Activated B cell treated with CpG ODN at 0.5 μM for 24 hours (primary cell): ENCODE data around the gene ABCB8. TPM values are rescaled to one million over a fixed set of nuclear protein-coding genes. Genes with fewer than 3 reads are reported as not detected.
"Not testable (repeated sequence)": the region's sequence is repeated elsewhere in the genome, so short reads cannot be mapped to it uniquely, and the experiment has no call there.

ENCODE experiments used
- ATAC-seq: fragments of 200-7000 bp; cut with Tn5 transposase; one replicate; pipeline ENCODE4 v1.10.0; 2021; ENCODE audit warnings: low read depth, mild to moderate bottlenecking, moderate library complexity
- CTCF ChIA-PET: fragments of 350-600 bp; sonication (Branson Sonifier 250); formaldehyde crosslinking; loops from one replicate; lab custom pipeline; 2021; ENCODE audit warnings: antibody characterized with exemption; lab: Charles Lee
- POLR2A ChIA-PET: fragments of 350-600 bp; sonication (Branson Sonifier 250); formaldehyde crosslinking; loops from one replicate; lab custom pipeline; 2021; ENCODE audit warnings: antibody characterized with exemption; lab: Charles Lee
- DNase-seq: peaks from one replicate; pipeline ENCODE4 v3.0.0; 2022
- H3K27ac Mint-ChIP-seq: one replicate; pipeline ENCODE4 v1.8.0; 2020; ENCODE audit warnings: mixed read lengths
- H3K27me3 Mint-ChIP-seq: one replicate; pipeline ENCODE4 v1.8.0; 2021; ENCODE audit warnings: mixed read lengths
- H3K36me3 Mint-ChIP-seq: one replicate; pipeline ENCODE4 v1.8.0; 2021; ENCODE audit warnings: low read depth, mixed read lengths
- H3K4me1 Mint-ChIP-seq: one replicate; pipeline ENCODE4 v1.8.0; 2021; ENCODE audit warnings: mixed read lengths
- H3K4me3 Mint-ChIP-seq: one replicate; pipeline ENCODE4 v1.8.0; 2020; ENCODE audit warnings: mild to moderate bottlenecking, mixed read lengths
- H3K9me3 Mint-ChIP-seq: one replicate; pipeline ENCODE4 v1.8.0; 2020; ENCODE audit warnings: mixed read lengths
- CTCF ChIP-seq: fragments of 200-600 bp; IDR thresholded peaks from one replicate; pipeline ENCODE4 v1.8.0; 2022; ENCODE audit warnings: antibody characterized with exemption, mild to moderate bottlenecking
- intact Hi-C: fragments of 100-400 bp; cut with micrococcal nuclease; formaldehyde crosslinking; loops from one replicate; pipeline ENCODE4 v1.15.1; 2024
- total RNA-seq: library from RNA; stranded (reverse); gene quantifications from 2 replicates; pipeline ENCODE4 v1.2.3, GENCODE V29; 2022

Gene ABCB8
- total RNA-seq, 1 donor from 2014 or later: 46.5 TPM

DNA sequence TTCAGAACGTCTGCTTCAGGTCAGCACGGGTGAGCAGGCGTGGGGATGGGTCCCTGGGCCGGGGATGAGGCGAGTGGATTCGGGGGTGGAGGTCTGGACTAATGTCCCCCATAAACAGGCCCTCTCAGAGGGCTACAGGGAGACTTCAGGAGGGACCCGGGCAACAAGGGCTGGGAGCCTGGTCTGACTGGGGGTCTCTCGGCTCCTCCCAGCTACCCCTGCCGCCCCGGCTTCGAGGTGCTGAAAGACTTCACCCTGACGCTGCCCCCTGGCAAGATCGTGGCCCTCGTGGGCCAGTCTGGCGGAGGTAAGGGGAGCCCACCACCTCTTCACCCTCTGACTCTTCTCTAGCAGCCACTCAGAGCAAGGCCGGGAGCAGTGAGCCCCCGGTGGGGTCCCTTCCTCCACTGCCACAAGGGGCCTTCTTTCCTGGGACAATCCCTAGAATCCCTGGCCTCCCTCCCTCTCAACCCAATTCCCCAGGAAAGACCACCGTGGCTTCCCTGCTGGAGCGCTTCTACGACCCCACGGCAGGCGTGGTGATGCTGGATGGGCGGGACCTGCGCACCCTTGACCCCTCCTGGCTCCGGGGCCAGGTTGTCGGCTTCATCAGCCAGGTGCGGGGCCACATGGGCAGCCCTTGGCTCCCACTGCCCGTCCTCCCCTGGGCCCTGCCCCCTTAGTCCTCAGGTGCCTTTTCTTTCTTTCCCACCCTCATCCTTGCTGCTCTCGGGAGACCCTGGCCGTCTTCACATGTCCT lies 12.5 kb downstream of the ABCB8 start:
- peaks cover 6% of the 10 kb centered on the region for H3K4me1 Mint-ChIP-seq
- H3K27me3 Mint-ChIP-seq: no peaks in the 10 kb centered on the region
- no peak for ATAC-seq
- H3K9me3 Mint-ChIP-seq: no peaks in the 10 kb centered on the region
- H3K27ac Mint-ChIP-seq: no peak overlapping the region
- ChIA-PET CTCF (no interaction called here), POLR2A (no interaction called here)
- H3K4me3 Mint-ChIP-seq: no peak overlapping the region
- no peak for DNase-seq
- TF ChIP-seq CTCF: no peak
- intact Hi-C loops: no loop called here
- peaks cover 23% of the 10 kb centered on the region for H3K36me3 Mint-ChIP-seq

DNA sequence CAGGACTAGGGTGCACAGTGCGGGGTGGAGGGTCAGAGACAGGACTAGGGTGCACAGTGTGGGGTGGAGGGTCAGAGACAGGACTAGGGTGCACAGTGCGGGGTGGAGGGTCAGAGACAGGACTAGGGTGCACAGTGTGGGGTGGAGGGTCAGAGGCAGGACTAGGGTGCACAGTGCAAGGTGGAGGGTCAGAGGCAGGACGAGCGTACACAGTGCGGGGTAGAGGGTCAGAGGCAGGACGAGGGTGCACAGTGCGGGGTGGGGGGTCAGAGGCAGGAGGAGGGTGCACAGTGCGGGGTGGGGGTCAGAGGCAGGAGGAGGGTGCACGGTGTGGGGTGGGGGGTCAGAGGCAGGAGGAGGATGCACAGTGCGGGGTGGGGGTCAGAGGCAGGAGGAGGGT lies 15.2 kb downstream of the ABCB8 start:
- peaks cover 15% of the 10 kb centered on the region for H3K36me3 Mint-ChIP-seq
- H3K27me3 Mint-ChIP-seq, H3K9me3 Mint-ChIP-seq, H3K4me3 Mint-ChIP-seq, POLR2A ChIA-PET, H3K27ac Mint-ChIP-seq, H3K4me1 Mint-ChIP-seq, ATAC-seq, DNase-seq, CTCF ChIA-PET, intact Hi-C loops: not testable (repeated sequence)

DNA sequence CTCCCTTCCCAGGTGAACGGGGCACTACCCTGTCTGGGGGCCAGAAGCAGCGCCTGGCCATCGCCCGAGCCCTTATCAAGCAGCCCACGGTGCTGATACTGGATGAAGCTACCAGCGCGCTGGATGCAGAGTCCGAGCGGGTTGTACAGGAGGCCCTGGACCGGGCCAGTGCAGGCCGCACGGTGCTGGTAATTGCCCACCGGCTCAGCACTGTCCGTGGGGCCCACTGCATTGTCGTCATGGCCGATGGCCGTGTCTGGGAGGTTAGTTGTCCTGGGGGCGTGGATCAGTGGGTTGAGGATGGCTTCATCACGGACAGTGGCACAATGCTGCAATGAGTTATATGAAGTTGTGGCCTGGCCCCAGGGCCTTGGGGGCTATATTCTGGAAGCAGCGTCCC lies 15.7 kb downstream of the ABCB8 start:
- Mint-ChIP-seq H3K27ac (no peak overlapping the region), H3K36me3 (peaks cover 15% of the 10 kb centered on the region), H3K4me1 (peaks cover 6% of the 10 kb centered on the region), H3K27me3 (no peaks in the 10 kb centered on the region), H3K9me3 (no peaks in the 10 kb centered on the region), H3K4me3 (no peak overlapping the region)
- no peak for TF ChIP-seq CTCF
- CTCF ChIA-PET: no interaction called here
- POLR2A ChIA-PET: no interaction called here
- no peak for ATAC-seq
- DNase-seq: no peak
- intact Hi-C loops: no loop called here

- intact Hi-C loops: no loop called here
- no peak for ATAC-seq
- CTCF ChIA-PET: no interaction called here
- Mint-ChIP-seq H3K4me3 (no peak overlapping the region), H3K27ac (no peak overlapping the region), H3K4me1 (no peaks in the 10 kb centered on the region), H3K27me3 (peaks cover under 1% of the 10 kb centered on the region), H3K36me3 (peaks cover 15% of the 10 kb centered on the region), H3K9me3 (no peaks in the 10 kb centered on the region)
- no peak for TF ChIP-seq CTCF
- DNase-seq: no peak
- POLR2A ChIA-PET: no interaction called here
Observed at GRCh38 chr7:151045262-151045661, 17.0 kb downstream of the ABCB8 start.

DNA sequence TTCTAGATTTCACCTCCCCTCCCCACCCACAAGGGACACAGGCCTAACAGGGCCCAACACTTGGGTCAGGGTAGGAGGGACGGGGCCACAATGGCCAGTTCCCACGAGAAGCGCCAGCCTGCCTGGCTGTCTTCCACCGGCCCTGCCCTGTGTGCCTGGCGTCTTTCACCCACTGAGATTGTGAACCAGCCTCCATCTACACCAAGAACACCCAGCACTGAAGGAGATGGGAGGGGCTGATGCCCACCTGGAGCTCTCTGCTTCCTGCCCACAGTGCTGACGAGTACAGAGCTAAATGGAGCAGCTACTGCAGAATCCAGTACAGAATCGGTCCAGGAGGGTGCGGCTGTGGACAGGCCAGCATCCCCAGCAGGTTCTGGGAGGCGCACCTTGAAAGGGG lies 17.7 kb downstream of the ABCB8 start:
- Mint-ChIP-seq H3K4me3 (no peak overlapping the region), H3K4me1 (no peaks in the 10 kb centered on the region), H3K9me3 (no peaks in the 10 kb centered on the region), H3K36me3 (peaks cover 15% of the 10 kb centered on the region), H3K27ac (no peak overlapping the region), H3K27me3 (peaks cover 4% of the 10 kb centered on the region)
- CTCF ChIA-PET: no interaction called here
- POLR2A ChIA-PET: no interaction called here
- intact Hi-C loops: no loop called here
- no peak for ATAC-seq
- TF ChIP-seq CTCF: no peak
- no peak for DNase-seq
